HG03060 (cell line): ENCODE results near the gene OGDHL.
"Not testable (repeated sequence)": the region's sequence is repeated elsewhere in the genome, so short reads cannot be mapped to it uniquely, and the experiment has no call there.

Experiments used
- ATAC-seq: cut with Tn5 transposase; IDR thresholded peaks from one replicate; pipeline ENCODE4 v1.9.1; 2021; ENCODE audit warnings: low read depth, moderate number of reproducible peaks; ENCODE audit not compliant: unreplicated experiment

Gene OGDHL

GRCh38 chr10:49741108-49741995 is 20.8 kb downstream of the OGDHL start:
- ATAC-seq, result no peak

- no peak for ATAC-seq
Measured at GRCh38 chr10:49740346-49741107, 21.6 kb downstream of the OGDHL start.

- no peak for ATAC-seq
Measured at GRCh38 chr10:49739426-49739825, 22.7 kb downstream of the OGDHL start.

GRCh38 chr10:49738616-49739360 is 23.3 kb downstream of the OGDHL start:
- no peak for ATAC-seq

- ATAC-seq, result no peak
Measured at GRCh38 chr10:49737474-49738201, 24.5 kb downstream of the OGDHL start.

- no peak for ATAC-seq
Measured at GRCh38 chr10:49736564-49737113, 25.5 kb downstream of the OGDHL start.

GRCh38 chr10:49735848-49736563 is 26.1 kb downstream of the OGDHL start:
- ATAC-seq, result no peak

- no peak for ATAC-seq
Measured at GRCh38 chr10:49735161-49735560, 27.0 kb downstream of the OGDHL start.

GRCh38 chr10:49734676-49735075 is 27.4 kb downstream of the OGDHL start:
- ATAC-seq, result no peak

- ATAC-seq, result no peak
Measured at GRCh38 chr10:49733866-49734265, 28.3 kb downstream of the OGDHL start.

GRCh38 chr10:49726593-49726992 is 35.5 kb downstream of the OGDHL start:
- no peak for ATAC-seq

- ATAC-seq, result not testable (repeated sequence)
Measured at GRCh38 chr10:49715157-49715556, 47.0 kb downstream of the OGDHL start.

- ATAC-seq, result no peak
Measured at GRCh38 chr10:49713266-49713665, 48.9 kb downstream of the OGDHL start.

- no peak for ATAC-seq
Measured at GRCh38 chr10:49711481-49711880, 50.6 kb downstream of the OGDHL start.

- no peak for ATAC-seq
Measured at GRCh38 chr10:49710966-49711365, 51.2 kb downstream of the OGDHL start.

GRCh38 chr10:49709934-49710333 is 52.2 kb downstream of the OGDHL start:
- no peak for ATAC-seq

GRCh38 chr10:49707585-49707984 is 54.5 kb downstream of the OGDHL start:
- ATAC-seq, result no peak

GRCh38 chr10:49700997-49701396 is 61.1 kb downstream of the OGDHL start:
- no peak for ATAC-seq

GRCh38 chr10:49700211-49700610 is 61.9 kb downstream of the OGDHL start:
- no peak for ATAC-seq
